K562 (cell line): ENCODE data around the gene DGKZ. TPM values are rescaled to one million over a fixed set of nuclear protein-coding genes. Genes with fewer than 3 reads are reported as not detected.

ENCODE experiments used
- CBFA2T2 ChIP-seq: fragments of 450-650 bp; conservative IDR thresholded peaks from 2 replicates; pipeline ENCODE4 v1.6.1; 2017; ENCODE audit warnings: mild to moderate bottlenecking
- CTBP1 ChIP-seq: fragments of 450-650 bp; IDR thresholded peaks from 2 replicates; pipeline ENCODE4 v1.6.1; 2016; ENCODE audit warnings: borderline replicate concordance
- E4F1 ChIP-seq: fragments of 250-450 bp; sonication (Bioruptor Pico); IDR thresholded peaks from 2 replicates; pipeline ENCODE4 v1.5.0; 2021; ENCODE audit warnings: mild to moderate bottlenecking, borderline replicate concordance
- ETV1 ChIP-seq: fragments of 450-650 bp; conservative IDR thresholded peaks from 2 replicates; pipeline ENCODE4 v1.6.1; 2016; ENCODE audit warnings: missing genetic modification characterization, control low read depth, low read depth, missing compliant biosample characterization
- EZH2 ChIP-seq: IDR thresholded peaks from 2 replicates; pipeline ENCODE4 v1.6.1; 2012; ENCODE audit warnings: low read depth, mild to moderate bottlenecking, inconsistent platforms, low read length, borderline replicate concordance
- FIP1L1 ChIP-seq: fragments of 200-400 bp; formaldehyde crosslinking; IDR thresholded peaks from 2 replicates; pipeline ENCODE4 v1.6.1; 2018; ENCODE audit warnings: mild to moderate bottlenecking, low read depth, low read length; ENCODE audit not compliant: poor library complexity, severe bottlenecking
- GATA2 ChIP-seq: sonication (generic); formaldehyde crosslinking; IDR thresholded peaks from 2 replicates; pipeline ENCODE4 v1.4.0; 2020; ENCODE audit warnings: mild to moderate bottlenecking, missing genetic modification reagents
- HBP1 ChIP-seq: fragments of 450-650 bp; formaldehyde crosslinking; IDR thresholded peaks from 2 replicates; pipeline ENCODE4 v1.4.0; 2022; ENCODE audit warnings: missing genetic modification characterization
- HES1 ChIP-seq: fragments of 450-650 bp; IDR thresholded peaks from 2 replicates; pipeline ENCODE4 v1.6.1; 2016; ENCODE audit warnings: low read depth, mild to moderate bottlenecking, moderate library complexity
- ID3 ChIP-seq, 2 experiments: fragments of 250-450 bp in 1 of 2; fragments of 450-650 bp in 1 of 2; sonication (Bioruptor Pico) in 1 of 2; IDR thresholded peaks; 2 replicates each; pipeline versions ENCODE4 v1.6.1 to v1.8.0; 2016 to 2021; ENCODE audit warnings: mild to moderate bottlenecking in 2 of 2, moderate library complexity in 2 of 2, missing compliant biosample characterization in 1 of 2, missing genetic modification characterization in 1 of 2
- ILF3 ChIP-seq: fragments of 450-650 bp; IDR thresholded peaks from 2 replicates; pipeline ENCODE4 v1.6.1; 2018; ENCODE audit warnings: antibody characterized with exemption, mild to moderate bottlenecking, moderate library complexity, borderline replicate concordance
- JUND ChIP-seq, 2 experiments: IDR thresholded peaks; 2 replicates in 1 of 2; 3 replicates in 1 of 2; pipeline ENCODE4 v1.6.1; 2011; ENCODE audit warnings: borderline replicate concordance in 2 of 2, low read depth in 2 of 2, low read length in 2 of 2, improper control_type of control experiment in 1 of 2, missing biosample characterization in 1 of 2, missing genetic modification characterization in 1 of 2, missing genetic modification reagents in 1 of 2
- KDM1A ChIP-seq, 2 experiments: fragments of 450-650 bp; IDR thresholded peaks; 2 replicates each; pipeline ENCODE4 v1.6.1; 2016; ENCODE audit warnings: mild to moderate bottlenecking in 2 of 2
- NFIC ChIP-seq: fragments of 450-650 bp; IDR thresholded peaks from 2 replicates; pipeline ENCODE4 v1.6.1; 2017; ENCODE audit warnings: mild to moderate bottlenecking, inconsistent platforms
- NR2C2 ChIP-seq, 2 experiments: fragments of 200-800 bp in 1 of 2; sonication (Bioruptor generic) in 1 of 2; sonication (generic) in 1 of 2; formaldehyde crosslinking in 1 of 2; IDR thresholded peaks; 2 replicates each; pipeline versions ENCODE4 v1.6.1 to v1.8.0; 2016 to 2022; ENCODE audit warnings: mild to moderate bottlenecking in 1 of 2, missing compliant biosample characterization in 1 of 2, missing genetic modification characterization in 1 of 2, missing genetic modification reagents in 1 of 2
- PHF21A ChIP-seq: fragments of 450-650 bp; IDR thresholded peaks from 2 replicates; pipeline ENCODE4 v1.6.1; 2017; ENCODE audit warnings: low read depth, borderline replicate concordance
- POLR2AphosphoS5 ChIP-seq: IDR thresholded peaks from 2 replicates; pipeline ENCODE4 v1.6.1; 2011; ENCODE audit warnings: mild to moderate bottlenecking, low read depth, low read length, moderate library complexity; ENCODE audit not compliant: control insufficient read depth, insufficient read depth
- RB1 ChIP-seq: fragments of 450-650 bp; IDR thresholded peaks from 2 replicates; pipeline ENCODE4 v1.6.1; 2017; ENCODE audit warnings: low read depth, mild to moderate bottlenecking
- TAF9B ChIP-seq: fragments of 450-650 bp; IDR thresholded peaks from 2 replicates; pipeline ENCODE4 v1.6.1; 2018; ENCODE audit warnings: mild to moderate bottlenecking; ENCODE audit not compliant: partially characterized antibody
- TRIM28 ChIP-seq: fragments of 450-650 bp; IDR thresholded peaks from 2 replicates; pipeline ENCODE4 v1.6.1; 2017
- ZNF586 ChIP-seq: fragments of 450-650 bp; formaldehyde crosslinking; conservative IDR thresholded peaks from 2 replicates; pipeline ENCODE4 v1.4.0; 2020; ENCODE audit warnings: mild to moderate bottlenecking, moderate library complexity
- ZNF696 ChIP-seq: fragments of 250-450 bp; sonication (Bioruptor Pico); conservative IDR thresholded peaks from 2 replicates; pipeline ENCODE4 v1.4.0; 2020; ENCODE audit warnings: mild to moderate bottlenecking, moderate library complexity
- ZNF707 ChIP-seq: fragments of 250-450 bp; sonication (Bioruptor Pico); conservative IDR thresholded peaks from 2 replicates; pipeline ENCODE4 v1.8.0; 2022; ENCODE audit warnings: inconsistent platforms, mild to moderate bottlenecking, moderate library complexity
- polyA plus RNA-seq, 8 experiments: library from polyadenylated mRNA; depleted of rRNA in 4 of 8; stranded (reverse) in 5 of 8; unstranded in 3 of 8; fragments of >200 nt; fragmentation: Nextera tagmentation in 2 of 8; fragmentation: Illumina TruSeq in 1 of 8; extraction: Ambion mirVana in 2 of 8; extraction: Trizol in 1 of 8; gene quantifications; 2 replicates each; pipeline versions ENCODE4 v1.2.1 to v1.2.3, GENCODE V29; 2011 to 2014; ENCODE audit warnings: inconsistent platforms in 1 of 8, missing spikeins in 1 of 8
- total RNA-seq, 7 experiments: library from RNA; depleted of rRNA in 6 of 7; stranded (reverse); fragments of >200 nt in 6 of 7; fragmentation: Illumina TruSeq in 2 of 7; extraction: Trizol in 2 of 7; gene quantifications; 2 replicates each; pipeline versions ENCODE4 v1.2.1 to v1.2.3, GENCODE V29; 2011 to 2021; ENCODE audit warnings: low replicate concordance in 1 of 7

Gene DGKZ
- total and polyA plus RNA-seq, 9 of the 15 experiments (the other 6 are each of a cell fraction or from before 2014, with no cell fraction given): 0.51 to 100 (median 44.2) TPM

- TF ChIP-seq E4F1 (CRISPR knock-in tag): no peak
- TF ChIP-seq FIP1L1: no peak
- no peak for TF ChIP-seq CTBP1
- TF ChIP-seq TAF9B: no peak
- TF ChIP-seq ZNF586: no peak
- TF ChIP-seq POLR2AphosphoS5: no peak
- no peak for TF ChIP-seq TRIM28
- no peak for TF ChIP-seq PHF21A
- TF ChIP-seq ZNF707 (CRISPR knock-in tag): no peak
- TF ChIP-seq ETV1 (tag): no peak
- TF ChIP-seq NFIC: peak; percentile 4; the same call in 1 of the 2 replicates
- TF ChIP-seq EZH2: no peak
- no peak for TF ChIP-seq CBFA2T2
- no peak for TF ChIP-seq RB1
- TF ChIP-seq JUND (IDR thresholded peaks at IDR 0.05; ENCODE audit: borderline replicate concordance, low read depth, low read length): no peak
- TF ChIP-seq JUND (tag; IDR thresholded peaks at IDR 0.05; ENCODE audit: borderline replicate concordance, low read depth, low read length): no peak; the same call in 2 of the 3 replicates
- TF ChIP-seq ZNF696 (CRISPR knock-in tag): no peak
- TF ChIP-seq HES1: no peak
- no peak for TF ChIP-seq HBP1 (CRISPR knock-in tag)
- TF ChIP-seq ID3 (CRISPR knock-in tag; IDR thresholded peaks at IDR 0.05): no peak
- no peak for TF ChIP-seq ID3 (tag; IDR thresholded peaks at IDR 0.05)
- no peak for TF ChIP-seq GATA2 (CRISPR knock-in tag)
- TF ChIP-seq ILF3: 0 out of 2 replicates have a peak, but pooled peaks have one; percentile 58
- TF ChIP-seq NR2C2 (CRISPR knock-in tag; IDR thresholded peaks at IDR 0.05): no peak
- TF ChIP-seq NR2C2 (tag; IDR thresholded peaks at IDR 0.05): no peak
- TF ChIP-seq KDM1A (IDR thresholded peaks at IDR 0.05): 0 out of 4 replicates have a peak, but pooled peaks of 1 of the 2 experiments have one; percentile 30
Measured at GRCh38 chr11:46322759-46323158, 24.5 kb upstream of the DGKZ start (continued).
